ENCODE data around the gene PEX6. TPM values are rescaled to one million over a fixed set of nuclear protein-coding genes. Genes with fewer than 3 reads are reported as not detected.
A peak's percentile ranks its signal among the peaks of the same experiment; 100 is the strongest.

PEX6 gene
- polyA plus RNA-seq, 1 of the 3 experiments (the other 2 are of a cell fraction), result 15.3 TPM

DNA sequence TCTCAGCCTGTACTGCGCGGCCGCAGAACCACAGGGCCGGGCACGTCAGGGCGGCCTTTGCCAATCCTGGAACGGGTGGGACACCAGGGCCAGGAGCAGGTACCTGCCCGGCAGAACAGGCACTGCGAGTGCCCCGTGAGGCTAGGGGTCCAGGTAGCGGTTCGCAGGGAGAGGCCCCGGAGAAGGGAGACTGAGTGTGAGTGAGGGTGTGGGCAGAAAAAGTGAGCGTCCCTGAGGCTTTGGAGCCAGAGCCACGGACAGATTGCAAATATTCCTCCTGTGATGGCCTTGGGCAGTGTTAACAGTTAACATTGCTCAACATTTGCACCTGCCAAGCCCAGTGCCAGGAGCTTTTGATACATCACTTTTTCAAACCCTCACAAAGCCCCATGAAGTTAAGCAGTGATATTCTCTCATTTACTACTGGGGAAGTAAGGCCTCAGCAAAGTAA, 17.9 kb downstream of the PEX6 start (continued):
- TF ChIP-seq SIN3A (IDR thresholded peaks at IDR 0.05; ENCODE audit: borderline replicate concordance, low read depth, low read length) (no peak), JUND (IDR thresholded peaks at IDR 0.05) (no peak), NFIC (IDR thresholded peaks at IDR 0.05; ENCODE audit: borderline replicate concordance) (no peak), EZH2phosphoT487 (IDR thresholded peaks at IDR 0.05; ENCODE audit: borderline replicate concordance, low read depth) (no peak), TCF12 (IDR thresholded peaks at IDR 0.05) (no peak)
- TF ChIP-seq, protein P1, sequence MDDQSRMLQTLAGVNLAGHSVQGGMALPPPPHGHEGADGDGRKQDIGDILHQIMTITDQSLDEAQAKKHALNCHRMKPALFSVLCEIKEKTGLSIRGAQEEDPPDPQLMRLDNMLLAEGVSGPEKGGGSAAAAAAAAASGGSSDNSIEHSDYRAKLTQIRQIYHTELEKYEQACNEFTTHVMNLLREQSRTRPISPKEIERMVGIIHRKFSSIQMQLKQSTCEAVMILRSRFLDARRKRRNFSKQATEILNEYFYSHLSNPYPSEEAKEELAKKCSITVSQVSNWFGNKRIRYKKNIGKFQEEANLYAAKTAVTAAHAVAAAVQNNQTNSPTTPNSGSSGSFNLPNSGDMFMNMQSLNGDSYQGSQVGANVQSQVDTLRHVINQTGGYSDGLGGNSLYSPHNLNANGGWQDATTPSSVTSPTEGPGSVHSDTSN (IDR thresholded peaks at IDR 0.05), result no peak

DNA sequence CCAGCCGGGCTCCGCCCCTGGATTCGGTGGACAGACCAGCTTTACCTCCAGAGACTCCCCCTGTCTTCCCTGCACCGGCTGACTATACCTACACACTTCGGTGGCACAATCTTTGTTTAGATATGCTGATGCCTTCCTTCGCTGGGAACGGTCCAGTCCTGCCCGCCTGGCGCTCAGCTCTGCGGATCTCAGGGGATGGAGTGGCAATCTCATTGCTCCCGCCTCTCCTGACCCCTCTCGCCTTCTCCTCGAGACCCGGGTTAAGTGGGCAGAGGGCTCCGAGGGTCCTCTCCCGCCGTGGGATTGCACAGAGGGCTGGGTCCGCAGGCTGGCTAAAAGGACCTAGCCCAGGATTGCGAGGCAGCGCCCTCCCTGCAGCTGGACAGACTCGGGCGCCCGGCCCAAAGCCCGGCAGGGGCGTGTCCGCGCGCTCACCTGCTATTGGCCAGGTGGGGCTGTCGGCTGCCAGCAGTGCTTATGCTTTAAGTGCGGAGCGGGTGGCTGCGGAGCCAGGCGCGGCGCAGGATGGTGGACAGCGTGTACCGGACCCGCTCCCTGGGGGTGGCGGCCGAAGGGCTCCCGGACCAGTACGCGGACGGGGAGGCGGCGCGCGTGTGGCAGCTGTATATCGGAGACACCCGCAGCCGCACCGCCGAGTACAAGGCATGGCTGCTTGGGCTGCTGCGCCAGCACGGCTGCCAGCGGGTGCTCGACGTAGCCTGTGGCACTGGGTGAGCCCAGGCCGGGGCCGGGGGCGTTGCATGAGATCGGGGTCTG, 18.6 kb downstream of the PEX6 start, which contains the start of gene GNMT:
GNMT (plus strand) TSS at position 512 of the 777 bp plus-strand sequence; CDS start at position 526, 14 bp downstream.
- Histone ChIP-seq H3K9ac (no peak within 1 kb of the TSS), H3K4me1 (ENCODE audit: control insufficient read depth in 1 of 2, insufficient read depth in 2 of 2, low read depth in 1 of 2, low read length in 1 of 2) (peaks cover 0 to 7% of the 10 kb centered on the region in 2 experiments; a peak in 1 of 4 replicates), H4K20me1 (ENCODE audit: insufficient read depth) (no peaks in the 10 kb centered on the region), H3K36me3 (replicated peaks in 1 of 2; ENCODE audit: control insufficient read depth in 1 of 2, insufficient read depth in 2 of 2, low read length in 1 of 2) (peaks cover 0 to 15% of the 10 kb centered on the region in 2 experiments), H3K27ac (ENCODE audit: low read depth in 2 of 2, low read length in 1 of 2) (no peak within 1 kb of the TSS), H3K4me3 (ENCODE audit: low read depth in 2 of 2, low read length in 1 of 2) (peak within 1 kb of the TSS in 1 of 2 experiments; percentile 34; a peak in 2 of 4 replicates), H3K9me3 (no peaks in the 10 kb centered on the region), H3K9me2 (no peaks in the 10 kb centered on the region), H3F3A (replicated peaks; ENCODE audit: insufficient read depth) (no peaks in the 10 kb centered on the region), H3K4me2 (no peak within 1 kb of the TSS; the same call in 1 of the 2 replicates), H3K27me3 (ENCODE audit: insufficient read depth) (no peaks in the 10 kb centered on the region), H2AFZ (ENCODE audit: low read depth) (no peak within 1 kb of the TSS), H3K79me2 (ENCODE audit: insufficient read depth) (no peaks in the 10 kb centered on the region)
- POLR2A ChIA-PET, result interaction anchor here (1.0 to 1.5 kb wide), 3 partner anchors 14 to 31 kb away, joined by 3 to 5 read pairs (median 4); partner anchors contain the start of genes CNPY3 and PEX6
- CTCF ChIA-PET, result interaction anchor here (1.1 to 1.2 kb wide), 2 partner anchors 75 to 170 kb away, joined by 3 read pairs; no protein-coding TSS in a partner anchor
- 58% methylated on average over 23 of the region's 62 CpGs for WGBS (ENCODE audit: low lambda C conversion rate)
- no peak for TF ChIP-seq MXI1 (IDR thresholded peaks at IDR 0.05; ENCODE audit: low read depth, low read length)
- TF ChIP-seq TEAD4 (IDR thresholded peaks at IDR 0.05; ENCODE audit: borderline replicate concordance, insufficient read depth), result no peak
- TF ChIP-seq SMC3 (IDR thresholded peaks at IDR 0.05; ENCODE audit: low read depth, low read length), result no peak
- no peak for TF ChIP-seq NRF1 (IDR thresholded peaks at IDR 0.05; ENCODE audit: low read depth, low read length)
- TF ChIP-seq EZH2phosphoT487 (IDR thresholded peaks at IDR 0.05; ENCODE audit: borderline replicate concordance, low read depth), result no peak
- no peak for TF ChIP-seq CHD2 (IDR thresholded peaks at IDR 0.05; ENCODE audit: low read length, partially characterized antibody)
- TF ChIP-seq ELF1 (IDR thresholded peaks at IDR 0.05), result no peak
- TF ChIP-seq TAF1 (IDR thresholded peaks at IDR 0.05; ENCODE audit: borderline replicate concordance, low read depth, low read length), result no peak
- no peak for TF ChIP-seq SIN3A (IDR thresholded peaks at IDR 0.05; ENCODE audit: borderline replicate concordance, low read depth, low read length)
- TF ChIP-seq POLR2AphosphoS5 (IDR thresholded peaks at IDR 0.05; ENCODE audit: low read depth, low read length), result no peak
- no peak for TF ChIP-seq MEF2A (IDR thresholded peaks at IDR 0.05; ENCODE audit: borderline replicate concordance, low read depth)
- TF ChIP-seq, protein P2, sequence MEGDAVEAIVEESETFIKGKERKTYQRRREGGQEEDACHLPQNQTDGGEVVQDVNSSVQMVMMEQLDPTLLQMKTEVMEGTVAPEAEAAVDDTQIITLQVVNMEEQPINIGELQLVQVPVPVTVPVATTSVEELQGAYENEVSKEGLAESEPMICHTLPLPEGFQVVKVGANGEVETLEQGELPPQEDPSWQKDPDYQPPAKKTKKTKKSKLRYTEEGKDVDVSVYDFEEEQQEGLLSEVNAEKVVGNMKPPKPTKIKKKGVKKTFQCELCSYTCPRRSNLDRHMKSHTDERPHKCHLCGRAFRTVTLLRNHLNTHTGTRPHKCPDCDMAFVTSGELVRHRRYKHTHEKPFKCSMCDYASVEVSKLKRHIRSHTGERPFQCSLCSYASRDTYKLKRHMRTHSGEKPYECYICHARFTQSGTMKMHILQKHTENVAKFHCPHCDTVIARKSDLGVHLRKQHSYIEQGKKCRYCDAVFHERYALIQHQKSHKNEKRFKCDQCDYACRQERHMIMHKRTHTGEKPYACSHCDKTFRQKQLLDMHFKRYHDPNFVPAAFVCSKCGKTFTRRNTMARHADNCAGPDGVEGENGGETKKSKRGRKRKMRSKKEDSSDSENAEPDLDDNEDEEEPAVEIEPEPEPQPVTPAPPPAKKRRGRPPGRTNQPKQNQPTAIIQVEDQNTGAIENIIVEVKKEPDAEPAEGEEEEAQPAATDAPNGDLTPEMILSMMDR (IDR thresholded peaks at IDR 0.05), result no peak
- no peak for TF ChIP-seq RFX5 (IDR thresholded peaks at IDR 0.05; ENCODE audit: low read length)
- TF ChIP-seq RAD21 (IDR thresholded peaks at IDR 0.05; ENCODE audit: low read length), result no peak
- no peak for TF ChIP-seq NFIC (IDR thresholded peaks at IDR 0.05; ENCODE audit: borderline replicate concordance)
- no peak for TF ChIP-seq FOXJ3 (CRISPR knock-in tag; IDR thresholded peaks at IDR 0.05)
- no peak for TF ChIP-seq FOSL2 (IDR thresholded peaks at IDR 0.05; ENCODE audit: borderline replicate concordance, low read depth)
- no peak for TF ChIP-seq YY1 (IDR thresholded peaks at IDR 0.05; ENCODE audit: low read depth)
- TF ChIP-seq, protein P3, sequence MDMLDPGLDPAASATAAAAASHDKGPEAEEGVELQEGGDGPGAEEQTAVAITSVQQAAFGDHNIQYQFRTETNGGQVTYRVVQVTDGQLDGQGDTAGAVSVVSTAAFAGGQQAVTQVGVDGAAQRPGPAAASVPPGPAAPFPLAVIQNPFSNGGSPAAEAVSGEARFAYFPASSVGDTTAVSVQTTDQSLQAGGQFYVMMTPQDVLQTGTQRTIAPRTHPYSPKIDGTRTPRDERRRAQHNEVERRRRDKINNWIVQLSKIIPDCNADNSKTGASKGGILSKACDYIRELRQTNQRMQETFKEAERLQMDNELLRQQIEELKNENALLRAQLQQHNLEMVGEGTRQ (IDR thresholded peaks at IDR 0.05; ENCODE audit: borderline replicate concordance, low read depth, low read length), result no peak
- DNase-seq, result peak; percentile 84

Data from SK-N-SH (cell line).